SU-DHL-6 (cell line): ENCODE measurements around the gene PDE6G.
"Not testable (repeated sequence)": the region's sequence is repeated elsewhere in the genome, so short reads cannot be mapped to it uniquely, and the experiment has no call there.

Source experiments
- H2AFZ ChIP-seq: fragments of 200-600 bp; sonication (generic); 2 replicates; pipeline ENCODE4 v1.6.1; 2014; ENCODE audit warnings: low read depth, mild to moderate bottlenecking, moderate library complexity, mixed read lengths, antibody characterized with exemption, low read length; ENCODE audit not compliant: severe bottlenecking
- H3F3A ChIP-seq: fragments of 200-600 bp; shearing (Covaris generic); 2 replicates; pipeline ENCODE4 v1.6.0; 2016; ENCODE audit warnings: antibody characterized with exemption, mild to moderate bottlenecking; ENCODE audit not compliant: insufficient read depth
- H3K27ac ChIP-seq: fragments of 200-600 bp; sonication (generic); 2 replicates; pipeline ENCODE4 v1.5.1; 2016; ENCODE audit warnings: low read depth, mild to moderate bottlenecking, low read length, moderate library complexity, mixed read lengths
- H3K27me3 ChIP-seq: fragments of 200-600 bp; sonication (generic), shearing (Covaris generic); 2 replicates; pipeline ENCODE4 v1.6.0; 2014; ENCODE audit warnings: mild to moderate bottlenecking, low read length
- H3K36me3 ChIP-seq: fragments of 200-600 bp; sonication (generic); 2 replicates; pipeline ENCODE4 v1.6.1; 2014; ENCODE audit warnings: mild to moderate bottlenecking, low read length, mixed read lengths
- H3K4me2 ChIP-seq: fragments of 300-600, 200-600 bp; shearing (Covaris generic), sonication (generic); 2 replicates; pipeline ENCODE4 v1.6.0; 2014; ENCODE audit warnings: low read length, low read depth, mild to moderate bottlenecking; ENCODE audit not compliant: poor library complexity, severe bottlenecking
- H3K4me3 ChIP-seq: fragments of 200-600 bp; sonication (generic); 2 replicates; pipeline ENCODE4 v1.5.1; 2014; ENCODE audit warnings: antibody characterized with exemption, low read length, mild to moderate bottlenecking, mixed read lengths; ENCODE audit not compliant: insufficient read depth, poor library complexity, severe bottlenecking
- H3K79me2 ChIP-seq: fragments of 200-600 bp; sonication (generic); 2 replicates; pipeline ENCODE4 v1.6.1; 2014; ENCODE audit warnings: mild to moderate bottlenecking, low read length, moderate library complexity; ENCODE audit not compliant: insufficient read depth
- H3K9ac ChIP-seq: fragments of 200-600 bp; sonication (generic); 2 replicates; pipeline ENCODE4 v1.7.0; 2014; ENCODE audit warnings: mild to moderate bottlenecking, low read length
- H3K9me2 ChIP-seq: fragments of 200-600 bp; sonication (generic); replicated peaks from 2 replicates; pipeline ENCODE4 v1.6.1; 2014; ENCODE audit warnings: low read length; ENCODE audit not compliant: insufficient read depth
- H3K9me3 ChIP-seq: fragments of 200-600 bp; sonication (generic); 2 replicates; pipeline ENCODE4 v1.6.1; 2014; ENCODE audit warnings: low read length, mixed read lengths; ENCODE audit not compliant: insufficient read depth
- H4K20me1 ChIP-seq: fragments of 200-600 bp; sonication (generic); 2 replicates; pipeline ENCODE4 v1.6.1; 2014; ENCODE audit warnings: low read depth, mild to moderate bottlenecking, antibody characterized with exemption, low read length, moderate library complexity, mixed read lengths
- EZH2phosphoT487 ChIP-seq: fragments of 200-600 bp; sonication (generic), shearing (Covaris generic); conservative IDR thresholded peaks from 2 replicates; pipeline ENCODE4 v1.6.1; 2018; ENCODE audit warnings: mild to moderate bottlenecking, antibody characterized with exemption, low read length, moderate library complexity, mixed read lengths
- TF ChIP-seq, protein P1 (sequence below): fragments of 200-600 bp; sonication (generic); IDR thresholded peaks from one replicate; pipeline ENCODE4 v1.5.1; 2017; ENCODE audit warnings: antibody characterized with exemption, mild to moderate bottlenecking, low read length, moderate library complexity; ENCODE audit not compliant: insufficient read depth, poor library complexity, severe bottlenecking

The PDE6G gene

DNA sequence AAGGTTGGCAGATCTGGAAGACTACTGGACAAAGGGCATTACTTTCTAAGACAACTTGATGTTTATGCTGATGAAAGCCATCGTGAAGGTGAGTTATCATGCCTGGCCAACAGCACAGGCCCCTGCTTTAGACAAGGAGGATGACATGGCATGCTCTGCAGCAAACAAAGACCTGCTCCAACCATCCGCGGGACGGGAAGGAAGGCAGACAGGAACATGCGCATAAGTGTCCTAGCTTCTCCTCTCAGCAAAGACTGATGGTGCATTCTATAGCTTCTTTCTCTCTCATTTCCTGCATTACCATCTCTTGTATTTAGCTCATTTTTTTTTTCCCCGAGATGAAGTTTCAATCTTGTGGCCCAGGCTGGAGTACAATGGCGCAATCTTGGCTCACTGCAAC, 24.9 kb downstream of the PDE6G start:
- 0 out of 2 replicates have a peak, but pooled peaks cover 3% of the 10 kb centered on the region for H3K36me3 ChIP-seq

DNA sequence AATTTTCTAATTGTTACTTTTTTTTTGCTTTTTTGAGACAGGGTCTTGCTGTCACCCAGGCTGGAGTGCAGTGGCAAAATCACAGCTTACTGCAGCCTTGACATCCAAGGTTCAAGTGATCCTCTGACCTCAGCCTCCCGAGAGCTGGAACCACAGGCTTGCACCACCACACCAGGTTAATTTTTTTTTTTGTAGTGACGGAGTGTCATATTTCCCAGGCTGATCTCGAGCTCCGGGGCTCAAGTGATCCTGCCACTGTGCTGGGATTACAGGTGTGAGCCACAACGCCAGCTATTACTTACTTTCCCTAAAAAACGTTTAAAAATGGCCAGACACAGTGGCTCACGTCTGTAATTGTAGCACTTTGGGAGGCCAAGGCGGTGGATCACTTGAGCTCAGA, 26.1 kb downstream of the PDE6G start:
- no peaks in the 10 kb centered on the region for H3K27me3 ChIP-seq
- H3K9me3 ChIP-seq: no peaks in the 10 kb centered on the region
- no peak overlapping the region for H3K9ac ChIP-seq
- H3K4me3 ChIP-seq: no peak overlapping the region
- no peak overlapping the region for H2AFZ ChIP-seq
- TF ChIP-seq EZH2phosphoT487: no peak
- TF ChIP-seq, protein P1, sequence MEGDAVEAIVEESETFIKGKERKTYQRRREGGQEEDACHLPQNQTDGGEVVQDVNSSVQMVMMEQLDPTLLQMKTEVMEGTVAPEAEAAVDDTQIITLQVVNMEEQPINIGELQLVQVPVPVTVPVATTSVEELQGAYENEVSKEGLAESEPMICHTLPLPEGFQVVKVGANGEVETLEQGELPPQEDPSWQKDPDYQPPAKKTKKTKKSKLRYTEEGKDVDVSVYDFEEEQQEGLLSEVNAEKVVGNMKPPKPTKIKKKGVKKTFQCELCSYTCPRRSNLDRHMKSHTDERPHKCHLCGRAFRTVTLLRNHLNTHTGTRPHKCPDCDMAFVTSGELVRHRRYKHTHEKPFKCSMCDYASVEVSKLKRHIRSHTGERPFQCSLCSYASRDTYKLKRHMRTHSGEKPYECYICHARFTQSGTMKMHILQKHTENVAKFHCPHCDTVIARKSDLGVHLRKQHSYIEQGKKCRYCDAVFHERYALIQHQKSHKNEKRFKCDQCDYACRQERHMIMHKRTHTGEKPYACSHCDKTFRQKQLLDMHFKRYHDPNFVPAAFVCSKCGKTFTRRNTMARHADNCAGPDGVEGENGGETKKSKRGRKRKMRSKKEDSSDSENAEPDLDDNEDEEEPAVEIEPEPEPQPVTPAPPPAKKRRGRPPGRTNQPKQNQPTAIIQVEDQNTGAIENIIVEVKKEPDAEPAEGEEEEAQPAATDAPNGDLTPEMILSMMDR: no peak
- no peaks in the 10 kb centered on the region for H3K9me2 ChIP-seq
- peaks cover 43% of the 10 kb centered on the region for H3K79me2 ChIP-seq
- H4K20me1 ChIP-seq: no peaks in the 10 kb centered on the region; the same call in 1 of the 2 replicates
- H3K27ac ChIP-seq: no peak overlapping the region
- no peak overlapping the region for H3K4me2 ChIP-seq
- H3K36me3 ChIP-seq: 0 out of 2 replicates have a peak, but pooled peaks cover 3% of the 10 kb centered on the region
- H3F3A ChIP-seq: no peaks in the 10 kb centered on the region

More for the DNA sequence above, 24.9 kb downstream of the PDE6G start:
- H3F3A ChIP-seq: no peaks in the 10 kb centered on the region
- no peak overlapping the region for H3K4me3 ChIP-seq
- H3K9ac ChIP-seq: no peak overlapping the region
- H3K79me2 ChIP-seq: peaks cover 55% of the 10 kb centered on the region
- H3K9me2 ChIP-seq: no peaks in the 10 kb centered on the region
- H2AFZ ChIP-seq: no peak overlapping the region
- no peaks in the 10 kb centered on the region for H3K9me3 ChIP-seq
- no peak overlapping the region for H3K4me2 ChIP-seq
- no peaks in the 10 kb centered on the region for H3K27me3 ChIP-seq
- TF ChIP-seq EZH2phosphoT487: no peak
- TF ChIP-seq, protein P1: no peak
- no peak overlapping the region for H3K27ac ChIP-seq
- no peaks in the 10 kb centered on the region; the same call in 1 of the 2 replicates for H4K20me1 ChIP-seq

DNA sequence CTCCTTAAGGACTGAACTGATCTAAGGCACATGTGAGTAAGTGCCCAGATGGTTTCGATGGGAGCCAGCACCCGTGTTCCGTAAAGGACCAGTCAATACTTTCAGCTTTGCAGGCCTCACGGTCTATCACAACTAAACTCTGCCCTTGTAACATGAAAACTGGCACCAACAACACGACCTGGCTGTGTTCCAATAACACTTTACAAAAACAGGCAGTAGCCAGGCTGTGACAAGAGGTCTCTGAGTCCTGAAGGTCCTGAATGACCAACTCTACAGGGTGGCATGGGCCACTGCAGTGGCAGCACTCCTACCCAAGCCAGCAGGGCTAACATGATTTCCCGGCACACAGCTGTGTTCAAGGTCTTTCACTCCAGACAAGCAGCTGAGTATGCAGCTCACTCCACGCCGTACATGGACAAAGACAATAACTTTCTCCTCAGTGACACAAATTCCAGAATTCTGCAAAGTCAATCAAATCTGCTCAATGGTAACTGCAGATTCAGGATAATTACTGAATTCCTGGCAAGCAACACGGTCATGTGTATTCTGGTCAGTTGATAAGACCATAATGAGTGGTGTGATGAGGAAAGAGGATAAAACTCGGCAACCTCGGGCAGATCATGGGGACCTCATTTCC, 34.7 kb downstream of the PDE6G start:
- Histone ChIP-seq H3K9ac (no peak overlapping the region), H3K4me3 (no peak overlapping the region), H3K4me2 (no peak overlapping the region), H2AFZ (no peak overlapping the region), H3K79me2 (peaks cover 7% of the 10 kb centered on the region; the same call in 1 of the 2 replicates), H3F3A (no peaks in the 10 kb centered on the region), H3K9me2 (no peaks in the 10 kb centered on the region), H3K36me3 (no peaks in the 10 kb centered on the region), H3K27ac (no peak overlapping the region), H3K9me3 (no peaks in the 10 kb centered on the region), H3K27me3 (no peaks in the 10 kb centered on the region), H4K20me1 (no peaks in the 10 kb centered on the region)
- TF ChIP-seq EZH2phosphoT487: no peak
- TF ChIP-seq, protein P1: no peak

DNA sequence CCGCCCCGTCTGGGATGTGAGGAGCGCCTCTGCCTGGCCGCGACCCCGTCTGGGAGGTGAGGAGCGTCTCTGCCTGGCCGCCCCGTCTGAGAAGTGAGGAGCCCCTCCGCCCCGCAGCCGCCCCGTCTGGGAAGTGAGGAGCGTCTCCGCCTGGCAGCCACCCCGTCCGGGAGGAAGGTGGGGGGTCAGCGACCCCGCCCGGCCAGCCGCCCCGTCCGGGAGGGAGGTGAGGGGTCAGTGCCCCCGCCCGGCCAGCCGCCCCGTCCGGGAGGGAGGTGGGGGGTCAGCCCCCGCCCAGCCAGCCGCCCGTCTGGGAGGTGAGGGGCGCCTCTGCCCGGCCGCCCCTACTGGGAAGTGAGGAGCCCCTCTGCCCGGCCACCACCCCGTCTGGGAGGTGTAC, 38.0 kb downstream of the PDE6G start:
- not testable (repeated sequence) for H3K9ac ChIP-seq, H3K4me2 ChIP-seq, H3F3A ChIP-seq, H3K4me3 ChIP-seq, H3K27me3 ChIP-seq, H4K20me1 ChIP-seq, H2AFZ ChIP-seq, H3K9me3 ChIP-seq, H3K36me3 ChIP-seq, H3K27ac ChIP-seq, H3K9me2 ChIP-seq
- H3K79me2 ChIP-seq: peaks cover 20% of the 10 kb centered on the region
